ENCODE data around the gene TCF19. TPM values are rescaled to one million over a fixed set of nuclear protein-coding genes. Genes with fewer than 3 reads are reported as not detected.
A peak's percentile ranks its signal among the peaks of the same experiment; 100 is the strongest.
"Not testable (repeated sequence)": the region's sequence is repeated elsewhere in the genome, so short reads cannot be mapped to it uniquely, and the experiment has no call there.

The TCF19 gene
- total and polyA plus RNA-seq, 3 experiments from 2014 or later, result 11.6 to 103 (median 102) TPM

DNA sequence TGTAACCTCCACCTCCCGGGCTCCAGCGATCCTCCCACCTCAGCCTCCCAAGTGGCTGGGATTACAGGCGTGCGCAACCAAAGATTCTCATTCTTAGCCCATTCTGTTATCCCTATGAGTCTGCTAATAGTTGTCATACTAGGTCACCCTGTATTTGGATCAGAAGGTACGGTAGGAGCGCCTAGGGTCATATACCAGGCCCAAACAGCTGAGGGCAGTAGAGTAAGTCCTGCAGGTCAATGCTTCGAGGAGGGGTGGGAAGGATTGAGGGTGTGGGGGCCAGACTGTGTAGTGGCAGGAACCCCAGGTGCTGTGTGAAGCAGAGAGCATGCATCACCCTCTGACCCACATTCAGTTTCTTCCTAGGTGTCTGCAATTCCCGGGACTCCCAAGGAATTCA lies 34.8 kb downstream of the TCF19 start:
- H3K36me3 ChIP-seq (ENCODE audit: insufficient read depth, low read length), result no peaks in the 10 kb centered on the region
- peak overlapping the region in 3 of 8 donors; percentile 11 to 69 (median 26) for H3K27ac Mint-ChIP-seq
- H3K27me3 Mint-ChIP-seq, result peaks cover 0 to 3% of the 10 kb centered on the region in 2 donors
- ChIA-PET POLR2A (interaction anchor here (1.3 kb wide), 1 partner anchor 173 kb away, joined by 6 read pairs; no protein-coding TSS in a partner anchor), CTCF (interaction anchor here (1.0 to 7.6 kb wide), 5 partner anchors 55 to 174 kb away, joined by 3 to 72 read pairs (median 5); partner anchors contain the start of gene PSORS1C2)
- no peaks in the 10 kb centered on the region for H3K27me3 ChIP-seq (ENCODE audit: insufficient read depth, low read length, poor library complexity, severe bottlenecking)
- H3K4me1 Mint-ChIP-seq, result peaks cover 25 to 34% (median 28%) of the 10 kb centered on the region in 3 donors
- H3K4me1 ChIP-seq (ENCODE audit: insufficient read depth, low read length), result peaks cover 12% of the 10 kb centered on the region
- no peak overlapping the region for H3K4me3 ChIP-seq (ENCODE audit: low read length)
- no peak overlapping the region for H3K27ac ChIP-seq (ENCODE audit: low read depth, low read length)
- H3K9me3 Mint-ChIP-seq, result peaks cover 0 to 1% (median 0%) of the 10 kb centered on the region in 5 donors
- H3K36me3 Mint-ChIP-seq, result peaks cover 0 to 32% (median 2%) of the 10 kb centered on the region in 3 donors
- no peak for DNase-seq
- no peaks in the 10 kb centered on the region for H3K9me3 ChIP-seq (ENCODE audit: low read length)
- peak overlapping the region in 1 of 7 donors; percentile 61 for H3K4me3 Mint-ChIP-seq

DNA sequence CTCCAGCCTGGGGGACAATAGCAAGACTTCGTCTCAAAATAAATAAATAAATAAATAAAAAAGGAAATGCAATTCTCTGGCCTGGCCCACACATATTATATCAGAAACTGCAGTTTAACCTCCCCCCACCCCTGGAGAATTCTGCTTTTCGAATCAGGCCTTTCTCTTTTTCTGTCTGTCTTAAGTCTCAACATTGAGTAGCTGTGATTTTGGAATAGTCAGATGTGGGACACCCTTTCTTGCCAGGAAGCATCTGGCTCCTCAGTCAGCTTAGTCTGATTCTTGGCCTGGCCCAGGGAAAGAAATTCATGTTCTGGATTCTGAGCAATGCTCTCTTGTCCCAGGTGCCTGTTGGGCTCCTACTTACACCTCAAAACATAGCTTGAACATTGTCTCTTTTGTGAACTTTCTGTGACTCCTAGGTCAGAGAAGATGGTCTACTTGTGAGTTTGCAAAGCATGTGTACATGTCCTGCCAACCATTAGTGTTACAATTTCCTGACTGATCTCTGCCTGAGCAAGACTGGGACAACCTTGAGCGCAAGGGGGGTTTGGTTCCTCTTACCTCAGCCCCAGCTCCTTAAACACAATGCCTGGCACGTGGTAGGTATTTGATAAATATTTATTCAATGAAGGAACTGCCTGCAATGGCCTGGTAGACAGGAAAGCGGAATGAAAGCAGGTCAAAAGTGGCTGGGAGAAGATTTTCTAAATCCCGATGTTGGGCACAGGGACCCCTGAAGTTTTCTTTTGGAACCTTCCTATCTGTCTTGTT lies 35.9 kb downstream of the TCF19 start:
- peaks cover 0 to 3% of the 10 kb centered on the region in 2 donors for H3K27me3 Mint-ChIP-seq
- Histone ChIP-seq H3K4me1 (ENCODE audit: insufficient read depth, low read length) (peaks cover 17% of the 10 kb centered on the region), H3K4me3 (ENCODE audit: low read length) (no peak overlapping the region), H3K27ac (ENCODE audit: low read depth, low read length) (no peak overlapping the region), H3K9me3 (ENCODE audit: low read length) (no peaks in the 10 kb centered on the region), H3K36me3 (ENCODE audit: insufficient read depth, low read length) (no peaks in the 10 kb centered on the region), H3K27me3 (ENCODE audit: insufficient read depth, low read length, poor library complexity, severe bottlenecking) (no peaks in the 10 kb centered on the region)
- ChIA-PET POLR2A (interaction anchor here (0.7 to 1.3 kb wide), 2 partner anchors 9 to 172 kb away, joined by 3 to 6 read pairs; no protein-coding TSS in a partner anchor), CTCF (interaction anchor here (0.5 to 7.6 kb wide), 4 partner anchors 53 to 173 kb away, joined by 3 to 72 read pairs (median 4); partner anchors contain the start of gene PSORS1C2)
- peak overlapping the region in 4 of 7 donors; percentile 19 to 44 (median 28) for H3K4me3 Mint-ChIP-seq
- H3K27ac Mint-ChIP-seq, result peak overlapping the region; percentile 41 to 89 (median 71)
- H3K36me3 Mint-ChIP-seq, result peaks cover 0 to 35% (median 2%) of the 10 kb centered on the region in 3 donors
- DNase-seq, result no peak
- peaks cover 0 to 1% (median 0%) of the 10 kb centered on the region in 5 donors for H3K9me3 Mint-ChIP-seq
- H3K4me1 Mint-ChIP-seq, result peaks cover 32 to 42% (median 34%) of the 10 kb centered on the region in 3 donors

DNA sequence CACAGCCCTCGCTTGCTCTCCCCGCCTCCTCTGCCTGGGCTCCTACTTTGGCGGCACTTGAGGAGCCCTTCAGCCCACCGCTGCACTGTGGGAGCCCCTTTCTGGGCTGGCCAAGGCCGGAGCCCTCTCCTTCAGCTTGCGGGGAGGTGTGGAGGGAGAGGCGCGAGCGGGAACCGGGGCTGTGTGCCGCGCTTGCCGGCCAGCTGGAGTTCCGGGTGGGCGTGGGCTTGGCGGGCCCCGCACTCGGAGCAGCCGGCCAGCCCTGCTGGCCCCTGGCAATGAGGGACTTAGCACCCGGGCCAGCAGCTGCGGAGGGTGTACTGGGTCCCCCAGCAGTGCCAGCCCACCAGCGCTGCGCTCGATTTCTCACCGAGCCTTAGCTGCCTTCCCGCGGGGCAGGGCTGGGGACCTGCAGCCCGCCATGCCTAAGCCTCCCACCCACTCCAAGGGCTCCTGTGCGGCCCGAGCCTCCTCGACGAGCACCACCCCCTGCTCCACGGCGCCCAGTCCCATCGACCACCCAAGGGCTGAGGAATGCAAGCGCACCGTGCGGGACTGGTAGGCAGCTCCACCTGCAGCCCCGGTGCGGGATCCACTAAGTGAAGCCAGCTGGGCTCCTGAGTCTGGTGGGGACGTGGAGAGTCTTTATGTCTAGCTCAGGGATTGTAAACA lies 37.1 kb downstream of the TCF19 start:
- H3K9me3 ChIP-seq (ENCODE audit: low read length); H3K4me3 ChIP-seq (ENCODE audit: low read length); H3K27ac ChIP-seq (ENCODE audit: low read depth, low read length); H3K9me3 Mint-ChIP-seq; H3K36me3 ChIP-seq (ENCODE audit: insufficient read depth, low read length); H3K27me3 ChIP-seq (ENCODE audit: insufficient read depth, low read length, poor library complexity, severe bottlenecking); DNase-seq; H3K27me3 Mint-ChIP-seq: not testable (repeated sequence)
- CTCF ChIA-PET, result interaction anchor here (1.8 to 7.6 kb wide), 6 partner anchors 12 to 204 kb away, joined by 4 to 72 read pairs (median 9); partner anchors contain the start of gene PSORS1C2
- Mint-ChIP-seq H3K27ac (peak overlapping the region in 6 of 8 donors; percentile 50 to 99 (median 90)), H3K4me1 (peaks cover 44 to 54% (median 44%) of the 10 kb centered on the region in 3 donors), H3K36me3 (peaks cover 0 to 40% (median 2%) of the 10 kb centered on the region in 3 donors), H3K4me3 (peak overlapping the region in 5 of 7 donors; percentile 6 to 98 (median 87))
- H3K4me1 ChIP-seq (ENCODE audit: insufficient read depth, low read length), result peaks cover 29% of the 10 kb centered on the region
- POLR2A ChIA-PET, result interaction anchor here (2.9 to 3.0 kb wide), 2 partner anchors 37 to 171 kb away, joined by 12 to 24 read pairs; partner anchors contain the start of genes CCHCR1 and TCF19

DNA sequence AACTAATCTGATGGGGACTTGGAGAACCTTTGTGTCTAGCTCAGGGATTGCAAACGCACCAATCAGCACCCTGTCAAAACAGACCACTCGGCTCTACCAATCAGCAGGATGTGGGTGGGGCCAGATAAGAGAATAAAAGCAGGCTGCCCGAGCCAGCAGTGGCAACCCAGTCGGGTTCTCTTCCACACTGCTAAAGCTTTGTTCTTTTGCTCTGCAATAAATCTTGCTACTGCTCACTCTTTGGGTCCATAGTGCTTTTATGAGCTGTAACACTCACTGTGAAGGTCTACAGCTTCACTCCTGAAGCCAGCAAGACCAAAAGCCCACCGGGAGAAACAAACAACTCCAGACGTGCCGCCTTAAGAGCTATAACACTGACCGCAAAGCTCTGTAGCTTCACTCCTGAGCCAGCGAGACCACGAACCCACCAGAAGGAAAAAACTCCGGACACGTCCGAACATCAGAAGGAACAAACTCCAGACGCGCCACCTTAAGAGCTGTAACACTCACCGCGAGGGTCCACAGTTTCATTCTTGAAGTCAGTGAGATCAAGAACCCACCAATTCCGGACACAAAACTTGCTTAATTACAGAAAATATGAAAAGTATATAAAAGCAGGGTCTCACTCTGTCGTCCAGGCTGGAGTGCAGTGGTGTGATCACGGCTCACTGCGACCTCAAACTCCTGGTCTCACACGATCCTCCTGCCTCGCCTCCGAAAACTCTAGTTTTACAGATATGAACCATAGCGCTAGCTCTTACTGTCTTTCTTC lies 38.0 kb downstream of the TCF19 start:
- DNase-seq; H3K9me3 Mint-ChIP-seq; H3K36me3 ChIP-seq (ENCODE audit: insufficient read depth, low read length); H3K9me3 ChIP-seq (ENCODE audit: low read length); H3K27me3 ChIP-seq (ENCODE audit: insufficient read depth, low read length, poor library complexity, severe bottlenecking); H3K27me3 Mint-ChIP-seq: not testable (repeated sequence)
- Histone ChIP-seq H3K4me3 (ENCODE audit: low read length) (peak overlapping the region; percentile 80), H3K27ac (ENCODE audit: low read depth, low read length) (peak overlapping the region; percentile 99), H3K4me1 (ENCODE audit: insufficient read depth, low read length) (peaks cover 36% of the 10 kb centered on the region)
- ChIA-PET CTCF (interaction anchor here (0.8 to 7.6 kb wide), 17 partner anchors 11 to 207 kb away, joined by 3 to 72 read pairs (median 4); partner anchors contain the start of gene MICA), POLR2A (interaction anchor here (0.6 to 3.0 kb wide), 8 partner anchors 38 to 204 kb away, joined by 5 to 24 read pairs (median 11); partner anchors contain the start of genes CCHCR1, HLA-B, HLA-C and TCF19)
- Mint-ChIP-seq H3K4me3 (peak overlapping the region; percentile 80 to 98 (median 87)), H3K36me3 (peaks cover 0 to 47% (median 2%) of the 10 kb centered on the region in 3 donors), H3K27ac (peak overlapping the region; percentile 87 to 100 (median 94)), H3K4me1 (peaks cover 51 to 62% (median 51%) of the 10 kb centered on the region in 3 donors)

DNA sequence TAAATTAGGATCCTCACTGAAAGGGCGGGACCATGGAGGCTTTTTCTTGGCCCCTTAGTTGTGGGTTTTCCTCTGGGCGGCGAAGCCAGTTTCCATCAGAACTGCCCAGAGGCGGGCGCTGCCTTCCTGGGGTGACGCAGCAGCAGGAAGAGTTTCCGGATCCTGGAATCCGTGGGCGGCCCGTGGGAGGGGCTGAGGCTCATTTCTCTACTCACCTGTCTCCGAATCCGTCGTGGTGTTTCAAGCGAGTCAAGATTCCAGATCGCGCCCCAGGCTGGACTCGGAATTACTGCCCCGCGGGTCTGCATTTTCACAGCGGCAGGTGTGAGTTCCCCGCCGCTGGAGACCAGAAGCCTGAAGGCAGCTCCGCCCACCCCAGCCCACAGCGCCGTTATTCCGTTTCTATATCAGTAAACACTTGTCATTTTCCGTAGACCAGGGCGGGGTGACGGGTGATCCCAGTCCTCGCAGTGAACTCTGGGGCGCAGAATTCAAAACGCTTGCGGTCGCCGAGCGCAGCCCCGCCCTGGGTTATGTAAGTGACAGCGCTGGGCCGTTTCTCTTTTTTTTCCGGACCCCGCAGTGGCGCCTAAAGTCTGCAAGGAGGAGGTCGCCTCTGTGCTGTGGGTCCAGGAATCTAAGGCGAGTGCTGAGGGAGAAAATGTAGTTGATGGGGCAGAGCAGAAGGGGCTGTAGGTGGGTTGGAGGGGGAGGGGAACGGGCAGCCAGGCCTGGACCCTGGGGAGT lies 39.3 kb downstream of the TCF19 start:
- H3K36me3 Mint-ChIP-seq, result peaks cover 0 to 50% (median 2%) of the 10 kb centered on the region in 3 donors
- H3K27ac Mint-ChIP-seq, result peak overlapping the region; percentile 87 to 100 (median 94)
- ChIA-PET CTCF (interaction anchor here (0.8 to 7.6 kb wide), 16 partner anchors 10 to 206 kb away, joined by 3 to 72 read pairs (median 5); partner anchors contain the start of genes MICA and PSORS1C2), POLR2A (interaction anchor here (0.6 to 3.0 kb wide), 12 partner anchors 39 to 265 kb away, joined by 3 to 24 read pairs (median 8); partner anchors contain the start of genes CCHCR1, HLA-B, HLA-C and TCF19)
- H3K27me3 Mint-ChIP-seq, result peaks cover 0 to 3% of the 10 kb centered on the region in 2 donors
- Histone ChIP-seq H3K36me3 (ENCODE audit: insufficient read depth, low read length) (peaks cover 7% of the 10 kb centered on the region), H3K27ac (ENCODE audit: low read depth, low read length) (peak overlapping the region; percentile 99), H3K27me3 (ENCODE audit: insufficient read depth, low read length, poor library complexity, severe bottlenecking) (no peaks in the 10 kb centered on the region), H3K9me3 (ENCODE audit: low read length) (no peaks in the 10 kb centered on the region), H3K4me3 (ENCODE audit: low read length) (peak overlapping the region; percentile 80), H3K4me1 (ENCODE audit: insufficient read depth, low read length) (peaks cover 49% of the 10 kb centered on the region)
- peak; percentile 92 to 98 (median 95) for DNase-seq
- H3K4me1 Mint-ChIP-seq, result peaks cover 57 to 74% (median 62%) of the 10 kb centered on the region in 3 donors
- H3K4me3 Mint-ChIP-seq, result peak overlapping the region; percentile 80 to 98 (median 87)
- peaks cover 0 to 1% (median 0%) of the 10 kb centered on the region in 5 donors for H3K9me3 Mint-ChIP-seq

DNA sequence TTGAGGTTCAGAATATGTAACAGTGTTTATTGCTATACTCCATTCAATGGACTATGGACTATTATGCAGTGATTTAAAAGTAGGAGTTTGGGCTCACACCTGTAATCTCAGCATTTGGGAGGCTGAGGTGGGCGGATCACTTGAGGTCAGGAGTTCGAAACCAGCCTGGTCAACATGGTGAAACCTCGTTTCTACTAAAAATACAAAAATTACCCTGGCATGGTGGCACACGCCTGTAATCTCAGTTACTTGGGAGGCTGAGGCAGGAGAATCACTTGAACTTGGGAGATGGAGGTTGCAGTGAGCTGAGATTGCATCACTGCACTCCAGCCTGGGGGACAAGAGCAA lies 40.7 kb downstream of the TCF19 start:
- not testable (repeated sequence) for H3K9me3 ChIP-seq (ENCODE audit: low read length); H3K9me3 Mint-ChIP-seq; H3K36me3 ChIP-seq (ENCODE audit: insufficient read depth, low read length); H3K27me3 Mint-ChIP-seq; DNase-seq; H3K27me3 ChIP-seq (ENCODE audit: insufficient read depth, low read length, poor library complexity, severe bottlenecking)
- H3K36me3 Mint-ChIP-seq, result peaks cover 0 to 49% (median 2%) of the 10 kb centered on the region in 3 donors
- H3K4me1 Mint-ChIP-seq, result peaks cover 69 to 83% (median 75%) of the 10 kb centered on the region in 3 donors
- ChIA-PET POLR2A (interaction anchor here (2.0 kb wide), 1 partner anchor 155 kb away, joined by 8 read pairs; no protein-coding TSS in a partner anchor), CTCF (interaction anchor here (7.6 kb wide), 1 partner anchor 168 kb away, joined by 72 read pairs; no protein-coding TSS in a partner anchor)
- H3K4me3 ChIP-seq (ENCODE audit: low read length), result peak overlapping the region; percentile 80
- peak overlapping the region; percentile 80 to 98 (median 87) for H3K4me3 Mint-ChIP-seq
- peaks cover 60% of the 10 kb centered on the region for H3K4me1 ChIP-seq (ENCODE audit: insufficient read depth, low read length)
- H3K27ac Mint-ChIP-seq, result peak overlapping the region; percentile 87 to 100 (median 94)
- peak overlapping the region; percentile 99 for H3K27ac ChIP-seq (ENCODE audit: low read depth, low read length)
